H1 (cell line): Measurements from ENCODE around the gene GNB1L.

ENCODE experiments used
- BCL11A ChIP-seq, 2 experiments: IDR thresholded peaks; one replicate each; pipeline ENCODE4 v1.6.1; 2011; ENCODE audit warnings: low read depth in 2 of 2, low read length in 2 of 2, mild to moderate bottlenecking in 2 of 2
- CEBPB ChIP-seq: IDR thresholded peaks from 2 replicates; pipeline ENCODE4 v1.6.1; 2012; ENCODE audit warnings: low read depth, low read length
- EP300 ChIP-seq, 2 experiments: IDR thresholded peaks; 1 replicate in 1 of 2; 2 replicates in 1 of 2; pipeline ENCODE4 v1.6.1; 2011 to 2012; ENCODE audit warnings: low read depth in 2 of 2, low read length in 2 of 2, mild to moderate bottlenecking in 2 of 2, borderline replicate concordance in 1 of 2, inconsistent platforms in 1 of 2, moderate library complexity in 1 of 2
- POLR2A ChIP-seq, 2 experiments: IDR thresholded peaks; 1 replicate in 1 of 2; 2 replicates in 1 of 2; pipeline ENCODE4 v1.6.1; 2011; ENCODE audit warnings: low read depth in 2 of 2, low read length in 2 of 2, mild to moderate bottlenecking in 2 of 2; ENCODE audit errors: control extremely low read depth in 1 of 2
- RAD21 ChIP-seq, 2 experiments: IDR thresholded peaks in 1 of 2; conservative IDR thresholded peaks in 1 of 2; 2 replicates each; pipeline ENCODE4 v1.6.1; 2011; ENCODE audit warnings: low read depth in 2 of 2, low read length in 2 of 2, improper control_type of control experiment in 1 of 2, inconsistent platforms in 1 of 2, mild to moderate bottlenecking in 1 of 2, moderate library complexity in 1 of 2
- TF ChIP-seq, protein P1 (sequence below), 3 experiments: IDR thresholded peaks; 1 replicate in 2 of 3; 2 replicates in 1 of 3; pipeline versions ENCODE4 v1.5.1 to v1.6.1; 2011; ENCODE audit warnings: low read length in 3 of 3, mild to moderate bottlenecking in 3 of 3, inconsistent platforms in 2 of 3, low read depth in 1 of 3, moderate library complexity in 1 of 3; ENCODE audit not compliant: insufficient read depth in 1 of 3; ENCODE audit errors: control extremely low read depth in 1 of 3
- TF ChIP-seq, protein P2 (sequence below): IDR thresholded peaks from 2 replicates; pipeline ENCODE4 v1.6.1; 2012; ENCODE audit warnings: inconsistent platforms

DNA sequence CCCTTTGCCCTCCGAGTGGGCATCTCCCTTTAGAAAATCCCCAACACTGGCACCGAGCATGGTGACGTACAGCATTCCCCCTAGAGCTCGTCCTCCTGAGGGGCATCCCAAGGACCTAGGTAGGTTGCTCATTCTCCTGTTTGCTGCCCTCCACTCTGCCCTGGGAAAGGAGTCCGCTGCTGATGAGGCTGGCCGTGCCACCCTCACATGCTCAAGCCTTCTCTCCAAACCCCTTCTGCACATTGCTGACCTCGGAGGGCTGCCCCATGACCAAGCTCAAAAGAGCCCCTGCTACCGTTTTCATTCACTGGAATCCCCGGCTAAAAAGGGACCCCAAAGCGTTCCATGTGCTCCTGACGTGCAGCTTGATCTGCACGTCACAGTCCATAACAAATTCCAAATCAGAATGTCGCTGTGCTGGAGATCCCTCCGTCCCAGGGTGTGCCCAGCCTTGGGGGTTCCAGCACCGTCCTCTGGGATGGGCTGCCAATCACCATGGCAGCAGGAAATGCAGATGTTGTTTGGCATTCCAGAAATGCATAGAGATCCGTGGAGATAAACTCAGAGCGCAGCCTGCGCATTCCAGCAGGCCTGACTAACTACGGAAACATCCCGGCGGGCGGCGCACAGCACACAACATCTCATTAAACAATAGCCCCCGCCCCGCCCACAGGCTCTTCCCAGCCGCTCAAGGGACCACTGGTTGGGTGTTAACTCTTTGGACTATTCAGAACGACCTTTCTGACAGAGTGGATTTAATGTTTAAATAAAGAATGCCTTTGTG lies 26.3 kb upstream of the GNB1L start:
- TF ChIP-seq, protein P1, sequence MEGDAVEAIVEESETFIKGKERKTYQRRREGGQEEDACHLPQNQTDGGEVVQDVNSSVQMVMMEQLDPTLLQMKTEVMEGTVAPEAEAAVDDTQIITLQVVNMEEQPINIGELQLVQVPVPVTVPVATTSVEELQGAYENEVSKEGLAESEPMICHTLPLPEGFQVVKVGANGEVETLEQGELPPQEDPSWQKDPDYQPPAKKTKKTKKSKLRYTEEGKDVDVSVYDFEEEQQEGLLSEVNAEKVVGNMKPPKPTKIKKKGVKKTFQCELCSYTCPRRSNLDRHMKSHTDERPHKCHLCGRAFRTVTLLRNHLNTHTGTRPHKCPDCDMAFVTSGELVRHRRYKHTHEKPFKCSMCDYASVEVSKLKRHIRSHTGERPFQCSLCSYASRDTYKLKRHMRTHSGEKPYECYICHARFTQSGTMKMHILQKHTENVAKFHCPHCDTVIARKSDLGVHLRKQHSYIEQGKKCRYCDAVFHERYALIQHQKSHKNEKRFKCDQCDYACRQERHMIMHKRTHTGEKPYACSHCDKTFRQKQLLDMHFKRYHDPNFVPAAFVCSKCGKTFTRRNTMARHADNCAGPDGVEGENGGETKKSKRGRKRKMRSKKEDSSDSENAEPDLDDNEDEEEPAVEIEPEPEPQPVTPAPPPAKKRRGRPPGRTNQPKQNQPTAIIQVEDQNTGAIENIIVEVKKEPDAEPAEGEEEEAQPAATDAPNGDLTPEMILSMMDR (IDR thresholded peaks at IDR 0.05; ENCODE audit: control extremely low read depth in 1 of 3, insufficient read depth in 1 of 3, low read depth in 1 of 3, low read length in 3 of 3): no peak
- TF ChIP-seq, protein P2, sequence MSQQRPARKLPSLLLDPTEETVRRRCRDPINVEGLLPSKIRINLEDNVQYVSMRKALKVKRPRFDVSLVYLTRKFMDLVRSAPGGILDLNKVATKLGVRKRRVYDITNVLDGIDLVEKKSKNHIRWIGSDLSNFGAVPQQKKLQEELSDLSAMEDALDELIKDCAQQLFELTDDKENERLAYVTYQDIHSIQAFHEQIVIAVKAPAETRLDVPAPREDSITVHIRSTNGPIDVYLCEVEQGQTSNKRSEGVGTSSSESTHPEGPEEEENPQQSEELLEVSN: no peak
- TF ChIP-seq POLR2A (IDR thresholded peaks at IDR 0.05; ENCODE audit: control extremely low read depth in 1 of 2, low read depth in 2 of 2, low read length in 2 of 2): no peak
- no peak for TF ChIP-seq CEBPB
- TF ChIP-seq BCL11A (IDR thresholded peaks at IDR 0.05; ENCODE audit: low read depth in 2 of 2, low read length in 2 of 2): no peak
- TF ChIP-seq EP300 (IDR thresholded peaks at IDR 0.05; ENCODE audit: borderline replicate concordance in 1 of 2, low read depth in 2 of 2, low read length in 2 of 2): peak in 1 of 2 experiments; percentile 76; a peak in 1 of 3 replicates
- TF ChIP-seq RAD21 (IDR thresholded peaks at IDR 0.05 in 1 of 2, conservative IDR thresholded peaks at IDR 0.05 in 1 of 2; ENCODE audit: low read depth in 2 of 2, low read length in 2 of 2): no peak
